SHP77 (cell line): ENCODE data around the gene DIP2A.

ENCODE experiments used
- DNase-seq, 2 experiments: peaks; one replicate each; lab custom pipeline; 2025; lab: John Stamatoyannopoulos, UW

DIP2A gene

GRCh38 chr21:46480466-46480865, 21.8 kb downstream of the DIP2A start:
- no peak for DNase-seq

- DNase-seq, result no peak
Measured at GRCh38 chr21:46482225-46482845, 23.6 kb downstream of the DIP2A start.

- DNase-seq, result no peak
Measured at GRCh38 chr21:46482846-46483231, 24.1 kb downstream of the DIP2A start.

- no peak for DNase-seq
Measured at GRCh38 chr21:46483300-46484295, 24.9 kb downstream of the DIP2A start.

- DNase-seq, result no peak
Measured at GRCh38 chr21:46486481-46487126, 27.9 kb downstream of the DIP2A start.

GRCh38 chr21:46489162-46489663, 30.5 kb downstream of the DIP2A start:
- DNase-seq, result no peak

GRCh38 chr21:46489800-46490199, 31.1 kb downstream of the DIP2A start:
- DNase-seq, result no peak

GRCh38 chr21:46491553-46491952, 32.9 kb downstream of the DIP2A start:
- DNase-seq, result no peak

- no peak for DNase-seq
Measured at GRCh38 chr21:46492851-46493250, 34.2 kb downstream of the DIP2A start.

GRCh38 chr21:46493828-46494227, 35.1 kb downstream of the DIP2A start:
- no peak for DNase-seq

- DNase-seq, result no peak
Measured at GRCh38 chr21:46498335-46499050, 39.8 kb downstream of the DIP2A start.

GRCh38 chr21:46500224-46500861, 41.7 kb downstream of the DIP2A start:
- DNase-seq, result no peak

GRCh38 chr21:46503922-46504550, 45.3 kb downstream of the DIP2A start:
- DNase-seq, result no peak

- no peak for DNase-seq
Measured at GRCh38 chr21:46504666-46505065, 46.0 kb downstream of the DIP2A start.

GRCh38 chr21:46507562-46507961, 48.9 kb downstream of the DIP2A start:
- DNase-seq, result no peak

GRCh38 chr21:46509741-46510502, 51.2 kb downstream of the DIP2A start:
- DNase-seq, result no peak

- DNase-seq, result peak in 1 of 2 experiments; percentile 2
Measured at GRCh38 chr21:46515109-46515508, 56.4 kb downstream of the DIP2A start.

GRCh38 chr21:46516068-46516467, 57.4 kb downstream of the DIP2A start:
- DNase-seq, result no peak

GRCh38 chr21:46517361-46517760, 58.7 kb downstream of the DIP2A start:
- no peak for DNase-seq

GRCh38 chr21:46518983-46519583, 60.4 kb downstream of the DIP2A start:
- DNase-seq, result no peak
